Measurements from ENCODE around the gene ADGRG2.

DNA sequence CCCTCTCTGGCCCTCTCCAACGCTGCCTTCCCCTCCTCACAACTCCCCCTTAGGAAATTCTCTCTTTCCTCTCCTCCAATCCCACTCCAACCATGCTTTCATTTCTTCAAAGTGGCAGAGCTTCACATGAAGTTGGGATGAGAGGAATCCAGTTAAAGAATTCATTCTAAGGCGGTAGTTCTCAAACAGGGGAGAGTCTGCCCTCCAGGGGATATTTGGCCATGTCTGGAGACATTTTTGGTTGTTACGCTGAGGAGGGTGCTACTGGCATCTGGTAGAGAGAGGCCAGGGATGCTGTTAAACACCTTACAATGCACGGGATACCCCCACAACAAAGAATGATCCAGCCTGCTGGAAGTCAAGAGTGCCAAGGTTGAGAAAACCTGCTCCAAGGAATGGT lies 97.9 kb downstream of the ADGRG2 start:
- no peak for TF ChIP-seq RARB (CRISPR knock-in tag; IDR thresholded peaks at IDR 0.05)
- TF ChIP-seq, protein P1, sequence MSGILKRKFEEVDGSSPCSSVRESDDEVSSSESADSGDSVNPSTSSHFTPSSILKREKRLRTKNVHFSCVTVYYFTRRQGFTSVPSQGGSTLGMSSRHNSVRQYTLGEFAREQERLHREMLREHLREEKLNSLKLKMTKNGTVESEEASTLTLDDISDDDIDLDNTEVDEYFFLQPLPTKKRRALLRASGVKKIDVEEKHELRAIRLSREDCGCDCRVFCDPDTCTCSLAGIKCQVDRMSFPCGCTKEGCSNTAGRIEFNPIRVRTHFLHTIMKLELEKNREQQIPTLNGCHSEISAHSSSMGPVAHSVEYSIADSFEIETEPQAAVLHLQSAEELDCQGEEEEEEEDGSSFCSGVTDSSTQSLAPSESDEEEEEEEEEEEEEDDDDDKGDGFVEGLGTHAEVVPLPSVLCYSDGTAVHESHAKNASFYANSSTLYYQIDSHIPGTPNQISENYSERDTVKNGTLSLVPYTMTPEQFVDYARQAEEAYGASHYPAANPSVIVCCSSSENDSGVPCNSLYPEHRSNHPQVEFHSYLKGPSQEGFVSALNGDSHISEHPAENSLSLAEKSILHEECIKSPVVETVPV (CRISPR knock-in tag; IDR thresholded peaks at IDR 0.05), result no peak
- no peak for TF ChIP-seq BACH2 (CRISPR knock-in tag; IDR thresholded peaks at IDR 0.05; ENCODE audit: borderline replicate concordance)
- TF ChIP-seq, protein P2, sequence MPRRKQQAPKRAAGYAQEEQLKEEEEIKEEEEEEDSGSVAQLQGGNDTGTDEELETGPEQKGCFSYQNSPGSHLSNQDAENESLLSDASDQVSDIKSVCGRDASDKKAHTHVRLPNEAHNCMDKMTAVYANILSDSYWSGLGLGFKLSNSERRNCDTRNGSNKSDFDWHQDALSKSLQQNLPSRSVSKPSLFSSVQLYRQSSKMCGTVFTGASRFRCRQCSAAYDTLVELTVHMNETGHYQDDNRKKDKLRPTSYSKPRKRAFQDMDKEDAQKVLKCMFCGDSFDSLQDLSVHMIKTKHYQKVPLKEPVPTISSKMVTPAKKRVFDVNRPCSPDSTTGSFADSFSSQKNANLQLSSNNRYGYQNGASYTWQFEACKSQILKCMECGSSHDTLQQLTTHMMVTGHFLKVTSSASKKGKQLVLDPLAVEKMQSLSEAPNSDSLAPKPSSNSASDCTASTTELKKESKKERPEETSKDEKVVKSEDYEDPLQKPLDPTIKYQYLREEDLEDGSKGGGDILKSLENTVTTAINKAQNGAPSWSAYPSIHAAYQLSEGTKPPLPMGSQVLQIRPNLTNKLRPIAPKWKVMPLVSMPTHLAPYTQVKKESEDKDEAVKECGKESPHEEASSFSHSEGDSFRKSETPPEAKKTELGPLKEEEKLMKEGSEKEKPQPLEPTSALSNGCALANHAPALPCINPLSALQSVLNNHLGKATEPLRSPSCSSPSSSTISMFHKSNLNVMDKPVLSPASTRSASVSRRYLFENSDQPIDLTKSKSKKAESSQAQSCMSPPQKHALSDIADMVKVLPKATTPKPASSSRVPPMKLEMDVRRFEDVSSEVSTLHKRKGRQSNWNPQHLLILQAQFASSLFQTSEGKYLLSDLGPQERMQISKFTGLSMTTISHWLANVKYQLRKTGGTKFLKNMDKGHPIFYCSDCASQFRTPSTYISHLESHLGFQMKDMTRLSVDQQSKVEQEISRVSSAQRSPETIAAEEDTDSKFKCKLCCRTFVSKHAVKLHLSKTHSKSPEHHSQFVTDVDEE (CRISPR knock-in tag; IDR thresholded peaks at IDR 0.05), result no peak
- no peak for TF ChIP-seq ARNTL (CRISPR knock-in tag; IDR thresholded peaks at IDR 0.05; ENCODE audit: borderline replicate concordance, low read depth)
- TF ChIP-seq, protein P3, sequence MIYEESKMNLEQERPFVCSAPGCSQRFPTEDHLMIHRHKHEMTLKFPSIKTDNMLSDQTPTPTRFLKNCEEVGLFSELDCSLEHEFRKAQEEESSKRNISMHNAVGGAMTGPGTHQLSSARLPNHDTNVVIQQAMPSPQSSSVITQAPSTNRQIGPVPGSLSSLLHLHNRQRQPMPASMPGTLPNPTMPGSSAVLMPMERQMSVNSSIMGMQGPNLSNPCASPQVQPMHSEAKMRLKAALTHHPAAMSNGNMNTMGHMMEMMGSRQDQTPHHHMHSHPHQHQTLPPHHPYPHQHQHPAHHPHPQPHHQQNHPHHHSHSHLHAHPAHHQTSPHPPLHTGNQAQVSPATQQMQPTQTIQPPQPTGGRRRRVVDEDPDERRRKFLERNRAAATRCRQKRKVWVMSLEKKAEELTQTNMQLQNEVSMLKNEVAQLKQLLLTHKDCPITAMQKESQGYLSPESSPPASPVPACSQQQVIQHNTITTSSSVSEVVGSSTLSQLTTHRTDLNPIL (CRISPR knock-in tag; IDR thresholded peaks at IDR 0.05; ENCODE audit: low read depth), result no peak
- TF ChIP-seq ZNF565 (CRISPR knock-in tag; conservative IDR thresholded peaks at IDR 0.05; ENCODE audit: low read depth), result no peak
- TF ChIP-seq TOX (CRISPR knock-in tag; IDR thresholded peaks at IDR 0.05; ENCODE audit: borderline replicate concordance), result no peak
- TF ChIP-seq, protein P4, sequence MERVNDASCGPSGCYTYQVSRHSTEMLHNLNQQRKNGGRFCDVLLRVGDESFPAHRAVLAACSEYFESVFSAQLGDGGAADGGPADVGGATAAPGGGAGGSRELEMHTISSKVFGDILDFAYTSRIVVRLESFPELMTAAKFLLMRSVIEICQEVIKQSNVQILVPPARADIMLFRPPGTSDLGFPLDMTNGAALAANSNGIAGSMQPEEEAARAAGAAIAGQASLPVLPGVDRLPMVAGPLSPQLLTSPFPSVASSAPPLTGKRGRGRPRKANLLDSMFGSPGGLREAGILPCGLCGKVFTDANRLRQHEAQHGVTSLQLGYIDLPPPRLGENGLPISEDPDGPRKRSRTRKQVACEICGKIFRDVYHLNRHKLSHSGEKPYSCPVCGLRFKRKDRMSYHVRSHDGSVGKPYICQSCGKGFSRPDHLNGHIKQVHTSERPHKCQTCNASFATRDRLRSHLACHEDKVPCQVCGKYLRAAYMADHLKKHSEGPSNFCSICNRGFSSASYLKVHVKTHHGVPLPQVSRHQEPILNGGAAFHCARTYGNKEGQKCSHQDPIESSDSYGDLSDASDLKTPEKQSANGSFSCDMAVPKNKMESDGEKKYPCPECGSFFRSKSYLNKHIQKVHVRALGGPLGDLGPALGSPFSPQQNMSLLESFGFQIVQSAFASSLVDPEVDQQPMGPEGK (CRISPR knock-in tag; IDR thresholded peaks at IDR 0.05; ENCODE audit: borderline replicate concordance), result no peak
- TF ChIP-seq PPARA (CRISPR knock-in tag; IDR thresholded peaks at IDR 0.05; ENCODE audit: borderline replicate concordance), result no peak
- no peak for TF ChIP-seq ZNF8 (CRISPR knock-in tag; IDR thresholded peaks at IDR 0.05)
- no peak for TF ChIP-seq ZFP3 (CRISPR knock-in tag; IDR thresholded peaks at IDR 0.05)
- no peak for TF ChIP-seq ESRRG (CRISPR knock-in tag; IDR thresholded peaks at IDR 0.05)

Data from SK-N-SH treated with all-trans-retinoic acid at 6 μM for 48 hours (cell line).